LNCAP (cell line): Measurements from ENCODE around the gene FOXP1.
A peak's percentile ranks its signal among the peaks of the same experiment; 100 is the strongest.

Experiments
- CTCF ChIP-seq: fragments of 450-650 bp; IDR thresholded peaks from 2 replicates; pipeline ENCODE4 v1.5.1; 2017; ENCODE audit warnings: mild to moderate bottlenecking

FOXP1 gene

GRCh38 chr3:71586810-71587242 lies 3.3 kb upstream of the FOXP1 start:
- peak; percentile 2; the same call in 1 of the 2 replicates for TF ChIP-seq CTCF

GRCh38 chr3:71585887-71586809 lies 2.6 kb upstream of the FOXP1 start:
- peak; percentile 75 for TF ChIP-seq CTCF

GRCh38 chr3:71585131-71585530 lies 1.6 kb upstream of the FOXP1 start:
- no peak for TF ChIP-seq CTCF

- TF ChIP-seq CTCF, result no peak
Observed at GRCh38 chr3:71584394-71585011, 975 bp upstream of the FOXP1 start.

- 0 out of 2 replicates have a peak, but pooled peaks have one; percentile 9 for TF ChIP-seq CTCF
Observed at GRCh38 chr3:71582612-71583565, 639 bp downstream of the FOXP1 start.

GRCh38 chr3:71582036-71582611 lies 1.4 kb downstream of the FOXP1 start:
- TF ChIP-seq CTCF, result no peak
